ENCODE results near the gene FGF12. TPM values are rescaled to one million over a fixed set of nuclear protein-coding genes. Genes with fewer than 3 reads are reported as not detected.

Gene FGF12
- polyA plus RNA-seq, 1 of the 3 experiments (the other 2 are of a cell fraction) = 0.30 TPM

GRCh38 chr3:192207651-192208050 lies 519.7 kb downstream of the FGF12 start:
- H3K4me1 ChIP-seq (ENCODE audit: control insufficient read depth in 1 of 2, insufficient read depth in 2 of 2, low read depth in 1 of 2, low read length in 1 of 2) = no peaks in the 10 kb centered on the region
- H3K27me3 ChIP-seq (ENCODE audit: insufficient read depth) = no peaks in the 10 kb centered on the region; the same call in 1 of the 2 replicates
- POLR2A ChIA-PET = no interaction called here
- no peak overlapping the region for H3K27ac ChIP-seq (ENCODE audit: low read depth in 2 of 2, low read length in 1 of 2)
- TF ChIP-seq GABPA (IDR thresholded peaks at IDR 0.05; ENCODE audit: low read depth) = no peak
- no peak for TF ChIP-seq CHD2 (IDR thresholded peaks at IDR 0.05; ENCODE audit: low read length, partially characterized antibody)
- no peak overlapping the region for H2AFZ ChIP-seq (ENCODE audit: low read depth)
- H3K4me2 ChIP-seq = no peak overlapping the region
- H3F3A ChIP-seq (replicated peaks; ENCODE audit: insufficient read depth) = no peaks in the 10 kb centered on the region
- CTCF ChIA-PET = no interaction called here
- no peak for DNase-seq
- no peak overlapping the region for H3K9ac ChIP-seq
- WGBS (ENCODE audit: low lambda C conversion rate) = 0% methylated on average over 2 of the region's 2 CpGs
- H3K9me2 ChIP-seq = no peaks in the 10 kb centered on the region
- H3K4me3 ChIP-seq (ENCODE audit: low read depth in 2 of 2, low read length in 1 of 2) = no peak overlapping the region
- H4K20me1 ChIP-seq (ENCODE audit: insufficient read depth) = no peaks in the 10 kb centered on the region
- H3K79me2 ChIP-seq (ENCODE audit: insufficient read depth) = no peaks in the 10 kb centered on the region
- H3K36me3 ChIP-seq (replicated peaks in 1 of 2; ENCODE audit: control insufficient read depth in 1 of 2, insufficient read depth in 2 of 2, low read length in 1 of 2) = no peaks in the 10 kb centered on the region
- no peaks in the 10 kb centered on the region for H3K9me3 ChIP-seq

- Histone ChIP-seq H3K79me2 (ENCODE audit: insufficient read depth) (no peaks in the 10 kb centered on the region), H3F3A (replicated peaks; ENCODE audit: insufficient read depth) (no peaks in the 10 kb centered on the region), H3K36me3 (replicated peaks in 1 of 2; ENCODE audit: control insufficient read depth in 1 of 2, insufficient read depth in 2 of 2, low read length in 1 of 2) (no peaks in the 10 kb centered on the region), H3K4me1 (ENCODE audit: control insufficient read depth in 1 of 2, insufficient read depth in 2 of 2, low read depth in 1 of 2, low read length in 1 of 2) (no peaks in the 10 kb centered on the region), H4K20me1 (ENCODE audit: insufficient read depth) (no peaks in the 10 kb centered on the region), H3K27me3 (ENCODE audit: insufficient read depth) (no peaks in the 10 kb centered on the region; the same call in 1 of the 2 replicates), H3K4me2 (no peak overlapping the region), H3K9me2 (no peaks in the 10 kb centered on the region), H3K4me3 (ENCODE audit: low read depth in 2 of 2, low read length in 1 of 2) (no peak overlapping the region), H2AFZ (ENCODE audit: low read depth) (no peak overlapping the region), H3K27ac (ENCODE audit: low read depth in 2 of 2, low read length in 1 of 2) (no peak overlapping the region), H3K9me3 (no peaks in the 10 kb centered on the region), H3K9ac (no peak overlapping the region)
- TF ChIP-seq CHD2 (IDR thresholded peaks at IDR 0.05; ENCODE audit: low read length, partially characterized antibody) (no peak), JUND (IDR thresholded peaks at IDR 0.05) (no peak), YY1 (IDR thresholded peaks at IDR 0.05; ENCODE audit: low read depth) (no peak), RFX5 (IDR thresholded peaks at IDR 0.05; ENCODE audit: low read length) (no peak)
- ChIA-PET POLR2A (no interaction called here), CTCF (no interaction called here)
- DNase-seq = no peak
- 27% methylated on average over 3 of the region's 3 CpGs for WGBS (ENCODE audit: low lambda C conversion rate)
These were observed 520.1 kb downstream of the FGF12 start for GRCh38 chr3:192207239-192207638.

- CTCF ChIA-PET = interaction anchor here (3.1 kb wide), 1 partner anchor 250 kb away, joined by 12 read pairs; no protein-coding TSS in a partner anchor
- no peaks in the 10 kb centered on the region for H3F3A ChIP-seq (replicated peaks; ENCODE audit: insufficient read depth)
- H3K4me3 ChIP-seq (ENCODE audit: low read depth in 2 of 2, low read length in 1 of 2) = no peak overlapping the region
- H3K4me1 ChIP-seq (ENCODE audit: control insufficient read depth in 1 of 2, insufficient read depth in 2 of 2, low read depth in 1 of 2, low read length in 1 of 2) = no peaks in the 10 kb centered on the region
- H3K36me3 ChIP-seq (replicated peaks in 1 of 2; ENCODE audit: control insufficient read depth in 1 of 2, insufficient read depth in 2 of 2, low read length in 1 of 2) = no peaks in the 10 kb centered on the region
- no peaks in the 10 kb centered on the region for H3K9me3 ChIP-seq
- H2AFZ ChIP-seq (ENCODE audit: low read depth) = no peak overlapping the region
- H4K20me1 ChIP-seq (ENCODE audit: insufficient read depth) = no peaks in the 10 kb centered on the region
- H3K79me2 ChIP-seq (ENCODE audit: insufficient read depth) = no peaks in the 10 kb centered on the region
- no peak for DNase-seq
- H3K9ac ChIP-seq = no peak overlapping the region
- H3K27ac ChIP-seq (ENCODE audit: low read depth in 2 of 2, low read length in 1 of 2) = no peak overlapping the region
- H3K4me2 ChIP-seq = no peak overlapping the region
- no peaks in the 10 kb centered on the region; the same call in 1 of the 2 replicates for H3K27me3 ChIP-seq (ENCODE audit: insufficient read depth)
- POLR2A ChIA-PET = no interaction called here
- TF ChIP-seq ZBTB33 (IDR thresholded peaks at IDR 0.05; ENCODE audit: borderline replicate concordance, low read depth) (no peak), NRF1 (IDR thresholded peaks at IDR 0.05; ENCODE audit: low read depth, low read length) (no peak), NFIC (IDR thresholded peaks at IDR 0.05; ENCODE audit: borderline replicate concordance) (no peak), CTCF (IDR thresholded peaks at IDR 0.05) (no peak), USF2 (IDR thresholded peaks at IDR 0.05; ENCODE audit: borderline replicate concordance, low read depth, low read length) (no peak), RXRA (IDR thresholded peaks at IDR 0.05; ENCODE audit: borderline replicate concordance, low read depth) (no peak), RCOR1 (IDR thresholded peaks at IDR 0.05; ENCODE audit: low read length) (no peak)
- H3K9me2 ChIP-seq = no peaks in the 10 kb centered on the region
These were observed 533.3 kb downstream of the FGF12 start for GRCh38 chr3:192194085-192194484.
